HG02973 (cell line): ENCODE data around the gene FERMT2.

Experiments used
- ATAC-seq: cut with Tn5 transposase; IDR thresholded peaks from one replicate; pipeline ENCODE4 v1.9.1; 2021; ENCODE audit warnings: moderate library complexity; ENCODE audit not compliant: unreplicated experiment

Gene FERMT2

GRCh38 chr14:52829527-52830185 is 121.2 kb downstream of the FERMT2 start:
- ATAC-seq = no peak

- no peak for ATAC-seq
These were observed 123.4 kb downstream of the FERMT2 start for GRCh38 chr14:52827426-52827825.

DNA sequence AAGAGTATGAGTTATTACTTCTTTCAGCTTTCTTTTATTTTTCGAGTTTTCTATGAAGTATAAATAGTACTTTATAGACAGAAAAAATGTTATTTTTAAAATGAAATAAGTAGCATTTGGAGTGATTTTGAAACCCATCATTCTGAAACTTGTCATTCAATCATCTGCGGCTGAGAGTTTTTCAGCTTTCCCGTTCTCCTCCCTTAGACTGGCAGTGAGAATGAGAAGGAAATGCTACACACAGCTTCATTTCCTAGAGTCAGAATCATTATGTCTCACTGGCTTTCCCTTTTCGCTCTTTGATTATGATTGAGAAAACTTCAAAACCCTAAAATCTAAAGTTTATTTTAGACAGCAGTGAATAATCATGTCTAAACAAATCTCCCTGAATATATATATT is 125.8 kb downstream of the FERMT2 start:
- ATAC-seq = no peak

- ATAC-seq = no peak
These were observed 126.4 kb downstream of the FERMT2 start for GRCh38 chr14:52824462-52824861.

- ATAC-seq = no peak
These were observed 129.0 kb downstream of the FERMT2 start for GRCh38 chr14:52821805-52822250.

DNA sequence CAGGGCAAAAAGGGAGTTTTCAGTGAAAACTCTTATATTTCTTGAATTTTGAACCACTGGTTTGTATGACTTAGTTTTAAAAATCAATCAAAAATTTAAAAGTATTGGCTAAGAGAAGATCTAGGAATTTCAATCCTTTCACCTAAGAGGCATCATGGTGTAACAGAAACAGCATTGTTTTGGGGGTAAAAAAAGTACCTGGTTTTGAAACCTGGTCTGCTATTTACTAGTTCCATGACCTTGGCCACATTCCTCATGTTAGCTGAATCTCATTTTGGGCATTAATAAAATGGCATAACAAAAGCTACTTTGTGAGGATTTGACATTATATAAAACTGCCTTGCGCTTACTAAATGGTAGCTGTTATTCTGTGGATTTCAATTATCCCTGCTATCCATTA is 142.7 kb downstream of the FERMT2 start:
- ATAC-seq = no peak
